Hematopoietic multipotent progenitor cell treated with erythropoietin and hydrocortisone succinate and interleukin-3 and kit ligand, for 15 days (in vitro differentiated cells): ENCODE results near the gene COBLL1.
"Not testable (repeated sequence)": the region's sequence is repeated elsewhere in the genome, so short reads cannot be mapped to it uniquely, and the experiment has no call there.

ENCODE experiments used
- DNase-seq: peaks from one replicate; pipeline ENCODE4 v3.0.0-alpha.2; 2015; ENCODE audit warnings: low spot score

Gene COBLL1

GRCh38 chr2:164789968-164790367, 51.7 kb downstream of the COBLL1 start:
- no peak for DNase-seq

GRCh38 chr2:164786787-164787186, 54.8 kb downstream of the COBLL1 start:
- DNase-seq = no peak

- no peak for DNase-seq
Observed at GRCh38 chr2:164785457-164785856, 56.2 kb downstream of the COBLL1 start.

GRCh38 chr2:164784376-164784775, 57.2 kb downstream of the COBLL1 start:
- DNase-seq = no peak

GRCh38 chr2:164782323-164782722, 59.3 kb downstream of the COBLL1 start:
- DNase-seq = no peak

- DNase-seq = no peak
Observed at GRCh38 chr2:164781394-164781793, 60.2 kb downstream of the COBLL1 start.

GRCh38 chr2:164780611-164781178, 60.9 kb downstream of the COBLL1 start:
- no peak for DNase-seq

- DNase-seq = no peak
Observed at GRCh38 chr2:164779383-164780057, 62.1 kb downstream of the COBLL1 start.

- no peak for DNase-seq
Observed at GRCh38 chr2:164778723-164779122, 62.9 kb downstream of the COBLL1 start.

GRCh38 chr2:164777847-164778461, 63.7 kb downstream of the COBLL1 start:
- DNase-seq = peak; percentile 21

- no peak for DNase-seq
Observed at GRCh38 chr2:164773635-164774034, 68.0 kb downstream of the COBLL1 start.

GRCh38 chr2:164773091-164773490, 68.5 kb downstream of the COBLL1 start:
- DNase-seq = no peak

GRCh38 chr2:164771897-164772296, 69.7 kb downstream of the COBLL1 start:
- DNase-seq = no peak

- no peak for DNase-seq
Observed at GRCh38 chr2:164770421-164770916, 71.2 kb downstream of the COBLL1 start.

GRCh38 chr2:164766954-164767320, 74.7 kb downstream of the COBLL1 start:
- no peak for DNase-seq

GRCh38 chr2:164766216-164766953, 75.2 kb downstream of the COBLL1 start:
- no peak for DNase-seq

- no peak for DNase-seq
Observed at GRCh38 chr2:164764996-164765395, 76.6 kb downstream of the COBLL1 start.

GRCh38 chr2:164764474-164764873, 77.1 kb downstream of the COBLL1 start:
- no peak for DNase-seq

GRCh38 chr2:164763431-164763830, 78.2 kb downstream of the COBLL1 start:
- no peak for DNase-seq

- no peak for DNase-seq
Observed at GRCh38 chr2:164761737-164762460, 79.7 kb downstream of the COBLL1 start.

GRCh38 chr2:164761201-164761600, 80.4 kb downstream of the COBLL1 start:
- not testable (repeated sequence) for DNase-seq

- no peak for DNase-seq
Observed at GRCh38 chr2:164760179-164760578, 81.4 kb downstream of the COBLL1 start.
